ENCODE measurements around the gene AKIRIN1.

- TF ChIP-seq POLR2A (IDR thresholded peaks at IDR 0.05; ENCODE audit: low read length): no peak
- TF ChIP-seq GATA1 (IDR thresholded peaks at IDR 0.05; ENCODE audit: low read depth, low read length): no peak
Measured at GRCh38 chr1:38994196-38994595, 3.1 kb downstream of the AKIRIN1 start.

Data from erythroblast (primary cell).